Glomerular visceral epithelial cell (primary cell): ENCODE measurements around the gene TBCD.

Experiments used
- DNase-seq: peaks from one replicate; pipeline ENCODE4 v3.0.0-alpha.2; 2016; ENCODE audit errors: extremely low spot score

TBCD gene

GRCh38 chr17:82810644-82811430, 59.0 kb downstream of the TBCD start:
- DNase-seq = no peak

GRCh38 chr17:82812058-82812457, 60.2 kb downstream of the TBCD start:
- no peak for DNase-seq

GRCh38 chr17:82812601-82813000, 60.7 kb downstream of the TBCD start:
- no peak for DNase-seq

- DNase-seq = no peak
Observed at GRCh38 chr17:82813299-82814051, 61.6 kb downstream of the TBCD start.

- no peak for DNase-seq
Observed at GRCh38 chr17:82814834-82815233, 63.0 kb downstream of the TBCD start.

- DNase-seq = no peak
Observed at GRCh38 chr17:82815354-82815753, 63.5 kb downstream of the TBCD start.

GRCh38 chr17:82815790-82816305, 64.0 kb downstream of the TBCD start:
- DNase-seq = no peak

- no peak for DNase-seq
Observed at GRCh38 chr17:82816358-82816757, 64.5 kb downstream of the TBCD start.

- no peak for DNase-seq
Observed at GRCh38 chr17:82817947-82818346, 66.1 kb downstream of the TBCD start.

- no peak for DNase-seq
Observed at GRCh38 chr17:82820278-82821251, 68.7 kb downstream of the TBCD start.

- DNase-seq = no peak
Observed at GRCh38 chr17:82821554-82821953, 69.7 kb downstream of the TBCD start.

- DNase-seq = no peak
Observed at GRCh38 chr17:82822281-82822680, 70.4 kb downstream of the TBCD start.

- DNase-seq = no peak
Observed at GRCh38 chr17:82823004-82823403, 71.1 kb downstream of the TBCD start.

- DNase-seq = no peak
Observed at GRCh38 chr17:82825540-82826124, 73.8 kb downstream of the TBCD start.

GRCh38 chr17:82826211-82826610, 74.3 kb downstream of the TBCD start:
- DNase-seq = no peak

- DNase-seq = no peak
Observed at GRCh38 chr17:82826956-82827355, 75.1 kb downstream of the TBCD start.

GRCh38 chr17:82828875-82829487, 77.1 kb downstream of the TBCD start:
- no peak for DNase-seq

- no peak for DNase-seq
Observed at GRCh38 chr17:82830249-82830661, 78.4 kb downstream of the TBCD start.

GRCh38 chr17:82831041-82831817, 79.4 kb downstream of the TBCD start:
- DNase-seq = no peak

- DNase-seq = no peak
Observed at GRCh38 chr17:82831818-82832200, 79.9 kb downstream of the TBCD start.
